Mammary epithelial cell (primary cell): ENCODE data around the gene MRPL10.

Experiments
- CTCF ChIP-seq, 2 donors: IDR thresholded peaks in 1 of 2; conservative IDR thresholded peaks in 1 of 2; 2 replicates each; pipeline ENCODE4 v1.5.1; 2011 to 2012; ENCODE audit warnings: inconsistent platforms in 2 of 2, low read length in 2 of 2, mild to moderate bottlenecking in 2 of 2, control low read depth in 1 of 2, low read depth in 1 of 2; ENCODE audit not compliant: insufficient read depth in 1 of 2; ENCODE audit errors: extremely low read depth in 1 of 2
- EZH2 ChIP-seq: IDR thresholded peaks from 2 replicates; pipeline ENCODE4 v1.6.1; 2012; ENCODE audit warnings: low read length, inconsistent platforms, borderline replicate concordance

DNA sequence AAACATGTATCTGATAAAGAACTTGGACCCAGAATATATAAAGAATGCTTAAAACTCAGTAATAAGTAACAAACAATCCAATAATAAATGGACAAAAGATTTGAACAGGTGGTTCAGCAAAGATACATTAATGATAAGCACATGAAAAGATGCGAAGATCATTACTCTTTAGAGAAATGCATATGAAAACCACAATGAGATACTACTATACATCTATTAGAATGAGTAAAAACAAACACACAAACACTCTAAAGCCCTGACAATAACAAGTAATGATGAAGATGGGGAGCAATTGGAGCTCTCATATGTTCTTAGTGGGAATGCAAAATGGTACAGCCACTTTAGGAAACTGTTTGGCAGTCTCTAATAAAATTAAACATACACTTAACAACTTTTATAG lies 38.9 kb downstream of the MRPL10 start:
- no peak for TF ChIP-seq CTCF (conservative IDR thresholded peaks at IDR 0.05 in 1 of 2, IDR thresholded peaks at IDR 0.05 in 1 of 2; ENCODE audit: extremely low read depth in 1 of 2, insufficient read depth in 1 of 2, low read depth in 1 of 2, low read length in 2 of 2)
- no peak for TF ChIP-seq EZH2
